Measurements from ENCODE around the gene MACROD2. TPM values are rescaled to one million over a fixed set of nuclear protein-coding genes. Genes with fewer than 3 reads are reported as not detected.
"Not testable (repeated sequence)": the region's sequence is repeated elsewhere in the genome, so short reads cannot be mapped to it uniquely, and the experiment has no call there.

The MACROD2 gene
- polyA plus RNA-seq, 2 of the 4 experiments (the other 2 are of a cell fraction), result 0.96 to 1.3 TPM

GRCh38 chr20:15535863-15536262 lies 1540.5 kb downstream of the MACROD2 start:
- Histone ChIP-seq H3K4me1 (no peaks in the 10 kb centered on the region), H3K4me3 (no peak overlapping the region), H3K9me3 (0 out of 3 replicates have a peak, but pooled peaks cover 3% of the 10 kb centered on the region), H3K4me2 (no peak overlapping the region), H3K27ac (no peak overlapping the region)
- no peak for DNase-seq (ENCODE audit: low read depth in 1 of 2, low spot score in 1 of 2)
- 45% methylated on average over 3 of the region's 3 CpGs for WGBS (ENCODE audit: missing lambda C conversion rate)
- no peak for TF ChIP-seq HMGXB4 (CRISPR knock-in tag; IDR thresholded peaks at IDR 0.05; ENCODE audit: borderline replicate concordance)
- TF ChIP-seq PBX3 (IDR thresholded peaks at IDR 0.05), result no peak
- TF ChIP-seq SREBF2 (IDR thresholded peaks at IDR 0.05), result no peak
- TF ChIP-seq KDM1A (IDR thresholded peaks at IDR 0.05; ENCODE audit: low read depth), result no peak
- TF ChIP-seq MAZ (IDR thresholded peaks at IDR 0.05; ENCODE audit: borderline replicate concordance, low read depth, low read length), result no peak
- TF ChIP-seq RARB (CRISPR knock-in tag; IDR thresholded peaks at IDR 0.05), result no peak
- TF ChIP-seq GATA3 (IDR thresholded peaks at IDR 0.05; ENCODE audit: borderline replicate concordance), result no peak
- no peak for TF ChIP-seq RCOR1 (IDR thresholded peaks at IDR 0.05; ENCODE audit: low read depth, low read length)
- TF ChIP-seq FOXS1 (CRISPR knock-in tag; IDR thresholded peaks at IDR 0.05), result no peak
- no peak for ATAC-seq
- ChIA-PET POLR2A (no interaction called here), CTCF (no interaction called here)
- no peak for FAIRE-seq

GRCh38 chr20:15537200-15537599 lies 1541.9 kb downstream of the MACROD2 start:
- FAIRE-seq, ATAC-seq, POLR2A ChIA-PET: not testable (repeated sequence)

GRCh38 chr20:15542655-15543054 lies 1547.3 kb downstream of the MACROD2 start:
- ATAC-seq, result no peak
- no peak overlapping the region for H3K4me2 ChIP-seq
- WGBS (ENCODE audit: missing lambda C conversion rate), result 17% methylated on average over 5 of the region's 5 CpGs
- H3K4me3 ChIP-seq, result no peak overlapping the region
- CTCF ChIA-PET, result no interaction called here
- POLR2A ChIA-PET, result no interaction called here
- peaks cover 5% of the 10 kb centered on the region for H3K9me3 ChIP-seq
- TF ChIP-seq ELK1 (IDR thresholded peaks at IDR 0.05; ENCODE audit: low read depth, low read length) (no peak), TFCP2L1 (CRISPR knock-in tag; IDR thresholded peaks at IDR 0.05) (no peak), MAFK (IDR thresholded peaks at IDR 0.05; ENCODE audit: partially characterized antibody) (no peak), ZSCAN20 (CRISPR knock-in tag; IDR thresholded peaks at IDR 0.05) (no peak), HOXB5 (CRISPR knock-in tag; IDR thresholded peaks at IDR 0.05) (no peak), USF2 (IDR thresholded peaks at IDR 0.05) (peak; percentile 34; the same call in 1 of the 2 replicates), PBX3 (IDR thresholded peaks at IDR 0.05) (no peak), KDM1A (IDR thresholded peaks at IDR 0.05; ENCODE audit: low read depth) (no peak), FOSL2 (IDR thresholded peaks at IDR 0.05) (no peak), FOSL2 (CRISPR knock-in tag; IDR thresholded peaks at IDR 0.05) (no peak)
- FAIRE-seq, result no peak
- H3K4me1 ChIP-seq, result no peaks in the 10 kb centered on the region
- no peak for DNase-seq (ENCODE audit: low read depth in 1 of 2, low spot score in 1 of 2)
- H3K27ac ChIP-seq, result no peak overlapping the region

More at GRCh38 chr20:15537200-15537599, 1541.9 kb downstream of the MACROD2 start:
- H3K4me3 ChIP-seq; H3K4me1 ChIP-seq; CTCF ChIA-PET; H3K9me3 ChIP-seq; H3K4me2 ChIP-seq; H3K27ac ChIP-seq; DNase-seq (ENCODE audit: low read depth in 1 of 2, low spot score in 1 of 2): not testable (repeated sequence)
- 26% methylated on average over 1 of the region's 1 CpG for WGBS (ENCODE audit: missing lambda C conversion rate)

All from A549 (cell line).